CD4-positive, alpha-beta memory T cell (primary cell): ENCODE data around the gene B4GALT1. TPM values are rescaled to one million over a fixed set of nuclear protein-coding genes. Genes with fewer than 3 reads are reported as not detected.
A peak's percentile ranks its signal among the peaks of the same experiment; 100 is the strongest.

Experiments
- CTCF ChIA-PET: fragments of 350-600 bp; sonication (Branson Sonifier 250); formaldehyde crosslinking; loops from one replicate; lab custom pipeline; 2021; ENCODE audit warnings: inconsistent platforms; ENCODE audit not compliant: partially characterized antibody; lab: Charles Lee
- POLR2A ChIA-PET: fragments of 350-600 bp; sonication (Branson Sonifier 250); formaldehyde crosslinking; loops from one replicate; lab custom pipeline; 2021; ENCODE audit not compliant: partially characterized antibody; lab: Charles Lee
- DNase-seq, 5 donors: peaks; one replicate each; pipeline versions ENCODE4 v3.0.0 to v3.0.0-alpha.2; 2020 to 2022; ENCODE audit warnings: mixed read lengths in 1 of 5
- H3K27ac ChIP-seq: one replicate; pipeline ENCODE4 v1.7.0; 2013; ENCODE audit warnings: low read depth, low read length
- H3K27me3 ChIP-seq: 2 replicates; pipeline ENCODE4 v1.7.0; 2013; ENCODE audit warnings: mild to moderate bottlenecking, low read length, moderate library complexity; ENCODE audit not compliant: insufficient read depth
- H3K36me3 ChIP-seq: 2 replicates; pipeline ENCODE4 v1.7.0; 2013; ENCODE audit warnings: mild to moderate bottlenecking, low read length, moderate library complexity; ENCODE audit not compliant: insufficient read depth
- H3K4me1 ChIP-seq: 2 replicates; pipeline ENCODE4 v1.7.0; 2013; ENCODE audit warnings: mild to moderate bottlenecking, low read length, moderate library complexity; ENCODE audit not compliant: insufficient read depth
- H3K4me3 ChIP-seq, 2 donors: one replicate each; pipeline ENCODE4 v1.7.0; 2013; ENCODE audit warnings: low read length in 2 of 2, mild to moderate bottlenecking in 1 of 2
- H3K9me3 ChIP-seq, 2 donors: one replicate each; pipeline ENCODE4 v1.7.0; 2013; ENCODE audit warnings: low read length in 2 of 2, control low read depth in 1 of 2; ENCODE audit not compliant: control insufficient read depth in 1 of 2
- H3K27ac Mint-ChIP-seq, 7 donors: one replicate each; pipeline ENCODE4 v1.8.0; 2020 to 2021; ENCODE audit warnings: mixed read lengths in 7 of 7, mild to moderate bottlenecking in 6 of 7, inconsistent platforms in 3 of 7, moderate library complexity in 3 of 7
- H3K27me3 Mint-ChIP-seq, 2 donors: one replicate each; pipeline ENCODE4 v1.8.0; 2020 to 2021; ENCODE audit warnings: mixed read lengths in 2 of 2
- H3K36me3 Mint-ChIP-seq, 2 donors: one replicate each; pipeline ENCODE4 v1.8.0; 2020 to 2021; ENCODE audit warnings: mixed read lengths in 2 of 2, inconsistent platforms in 1 of 2, mild to moderate bottlenecking in 1 of 2
- H3K4me1 Mint-ChIP-seq, 4 donors: one replicate each; pipeline ENCODE4 v1.8.0; 2020 to 2021; ENCODE audit warnings: mixed read lengths in 4 of 4, mild to moderate bottlenecking in 1 of 4
- H3K4me3 Mint-ChIP-seq, 8 donors: one replicate each; pipeline ENCODE4 v1.8.0; 2020 to 2021; ENCODE audit warnings: mixed read lengths in 8 of 8, mild to moderate bottlenecking in 7 of 8, moderate library complexity in 6 of 8, inconsistent platforms in 3 of 8
- H3K9me3 Mint-ChIP-seq, 8 donors: one replicate each; pipeline ENCODE4 v1.8.0; 2020 to 2021; ENCODE audit warnings: mixed read lengths in 8 of 8, mild to moderate bottlenecking in 5 of 8, inconsistent platforms in 3 of 8, moderate library complexity in 1 of 8
- intact Hi-C: fragments of 100-400 bp; cut with micrococcal nuclease; formaldehyde crosslinking; loops from one replicate; pipeline ENCODE4 v1.15.1; 2023
- polyA plus RNA-seq, 2 donors: library from polyadenylated mRNA; unstranded; fragments of 300-500 nt; fragmentation: Illumina TruSeq; gene quantifications; one replicate each; pipeline ENCODE4 v1.2.3, GENCODE V29; 2021
- total RNA-seq, 2 experiments: library from RNA; stranded (reverse); gene quantifications; one replicate each; pipeline ENCODE4 v1.2.3, GENCODE V29; 2021

The B4GALT1 gene
- total and polyA plus RNA-seq, 4 experiments from 2014 or later: 16.6 to 56.0 (median 43.1) TPM

DNA sequence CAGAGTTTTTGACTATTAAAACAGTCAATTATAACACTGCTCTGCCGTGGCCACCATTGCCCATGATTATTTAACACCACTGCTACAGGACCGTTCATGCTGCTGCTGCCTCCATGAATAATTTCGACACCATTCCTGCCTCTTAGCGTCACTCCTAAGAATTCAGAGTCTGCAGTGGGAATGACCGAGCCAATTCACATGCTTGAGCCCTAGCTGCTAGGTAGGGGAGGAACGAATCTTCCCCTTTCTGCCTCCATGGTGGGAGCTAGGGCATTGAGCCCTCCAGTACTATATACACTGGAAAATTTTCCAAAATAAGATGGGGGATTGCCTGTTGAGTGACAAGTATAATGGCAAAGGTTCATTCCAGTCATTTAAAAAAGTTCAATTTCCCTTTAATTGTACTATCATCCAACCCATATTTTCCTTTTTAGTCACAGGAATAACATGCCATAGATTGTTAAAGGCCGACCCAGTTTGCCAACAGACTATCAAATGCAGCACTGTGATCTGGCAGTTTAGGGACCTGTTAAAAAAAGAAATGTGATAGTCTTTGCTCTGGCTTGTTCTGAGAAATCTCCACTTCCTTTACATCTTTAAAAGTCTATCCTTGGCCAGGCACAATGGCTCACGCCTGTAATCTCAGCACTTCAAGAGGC lies 13.5 kb upstream of the B4GALT1 start:
- intact Hi-C loops: no loop called here
- Histone ChIP-seq H3K27ac (no peak overlapping the region), H3K4me3 (no peak overlapping the region), H3K9me3 (no peaks in the 10 kb centered on the region), H3K4me1 (no peaks in the 10 kb centered on the region), H3K36me3 (no peaks in the 10 kb centered on the region), H3K27me3 (no peaks in the 10 kb centered on the region)
- no peaks in the 10 kb centered on the region for H3K9me3 Mint-ChIP-seq
- DNase-seq: no peak
- POLR2A ChIA-PET: no interaction called here
- H3K27me3 Mint-ChIP-seq: peaks cover 4 to 6% of the 10 kb centered on the region in 2 donors
- CTCF ChIA-PET: no interaction called here
- peaks cover 0 to 2% (median under 1%) of the 10 kb centered on the region in 4 donors for H3K4me1 Mint-ChIP-seq
- H3K36me3 Mint-ChIP-seq: no peaks in the 10 kb centered on the region
- H3K27ac Mint-ChIP-seq: peak overlapping the region in 1 of 7 donors; percentile 47
- no peak overlapping the region for H3K4me3 Mint-ChIP-seq

DNA sequence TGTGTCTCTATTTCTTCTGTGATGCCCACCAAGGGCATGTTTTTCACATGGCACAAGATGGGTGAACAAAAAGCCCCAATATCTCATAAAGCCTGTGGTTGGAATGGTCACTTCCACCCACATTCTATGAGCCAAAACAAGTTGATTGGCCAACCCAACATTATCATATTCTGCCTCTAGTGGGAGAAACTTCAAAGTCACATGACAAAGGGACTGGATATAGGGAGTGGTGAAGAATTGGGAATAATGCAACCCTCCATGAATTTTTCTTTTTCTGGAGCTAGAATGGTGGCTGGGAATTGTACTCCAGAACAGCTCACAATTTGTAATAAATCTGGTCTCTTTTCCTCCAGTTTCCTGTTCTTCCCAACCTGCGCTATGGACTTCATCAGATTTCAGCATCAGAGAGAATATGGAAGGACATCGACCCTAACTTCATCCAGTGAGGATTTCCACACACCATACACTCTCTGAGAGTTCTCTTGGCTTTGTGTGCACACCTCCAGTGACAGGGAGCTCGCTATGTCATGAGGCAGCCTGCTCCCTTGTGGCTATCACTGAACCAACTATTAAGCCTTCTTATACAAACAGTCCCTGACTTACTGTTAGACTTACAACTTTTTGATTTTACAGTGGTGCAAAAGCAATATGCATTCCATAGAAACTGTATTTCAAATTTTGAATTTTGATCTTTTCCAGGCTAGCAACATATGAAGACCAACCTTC lies 12.0 kb upstream of the B4GALT1 start:
- intact Hi-C loops: loop anchor here (1.0 kb wide), 1 partner anchor 98 kb away; no protein-coding TSS in a partner anchor
- POLR2A ChIA-PET: interaction anchor here (0.7 to 1.7 kb wide), 3 partner anchors 19 to 103 kb away, joined by 3 read pairs; partner anchors contain the start of gene SMU1
- no peak for DNase-seq
- no peaks in the 10 kb centered on the region for H3K9me3 Mint-ChIP-seq
- peaks cover 4 to 6% of the 10 kb centered on the region in 2 donors for H3K27me3 Mint-ChIP-seq
- Histone ChIP-seq H3K4me1 (no peaks in the 10 kb centered on the region), H3K27ac (no peak overlapping the region), H3K36me3 (no peaks in the 10 kb centered on the region), H3K4me3 (no peak overlapping the region), H3K9me3 (no peaks in the 10 kb centered on the region), H3K27me3 (no peaks in the 10 kb centered on the region)
- no peaks in the 10 kb centered on the region for H3K36me3 Mint-ChIP-seq
- CTCF ChIA-PET: interaction anchor here (0.7 to 2.2 kb wide), 9 partner anchors 10 to 100 kb away, joined by 3 to 9 read pairs (median 5); partner anchors contain the start of gene B4GALT1
- no peak overlapping the region for H3K4me3 Mint-ChIP-seq
- peaks cover 0 to 2% (median under 1%) of the 10 kb centered on the region in 4 donors for H3K4me1 Mint-ChIP-seq
- H3K27ac Mint-ChIP-seq: no peak overlapping the region

DNA sequence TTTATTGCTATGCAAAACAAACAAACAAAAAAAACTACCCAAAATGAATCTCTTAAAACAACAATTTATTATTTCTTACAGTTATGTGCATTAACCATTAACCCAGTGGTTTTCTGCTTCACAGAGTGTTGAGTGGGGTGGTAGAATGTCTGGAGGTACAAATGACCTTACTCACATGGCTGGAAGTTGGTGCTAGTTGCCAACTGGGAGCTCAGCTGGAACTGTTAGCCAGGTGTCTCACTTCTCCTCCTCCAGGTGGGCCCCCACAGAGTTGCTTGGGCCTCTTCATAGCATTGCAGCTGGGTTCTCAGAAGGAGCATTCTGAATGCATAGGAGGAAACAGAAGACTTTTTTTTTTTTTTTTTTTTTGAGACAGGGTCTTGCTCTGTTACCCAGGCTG lies 10.5 kb upstream of the B4GALT1 start:
- Histone ChIP-seq H3K27ac (no peak overlapping the region), H3K36me3 (no peaks in the 10 kb centered on the region), H3K4me1 (no peaks in the 10 kb centered on the region), H3K27me3 (no peaks in the 10 kb centered on the region), H3K9me3 (no peaks in the 10 kb centered on the region), H3K4me3 (no peak overlapping the region)
- POLR2A ChIA-PET: interaction anchor here (1.7 kb wide), 1 partner anchor 18 kb away, joined by 3 read pairs; no protein-coding TSS in a partner anchor
- Mint-ChIP-seq H3K27me3 (peaks cover 4% of the 10 kb centered on the region in 2 donors), H3K36me3 (no peaks in the 10 kb centered on the region), H3K9me3 (no peaks in the 10 kb centered on the region), H3K4me3 (no peak overlapping the region), H3K4me1 (peaks cover 0 to 2% (median under 1%) of the 10 kb centered on the region in 4 donors), H3K27ac (no peak overlapping the region)
- CTCF ChIA-PET: interaction anchor here (1.0 to 2.2 kb wide), 4 partner anchors 11 to 96 kb away, joined by 3 to 9 read pairs (median 4); no protein-coding TSS in a partner anchor
- no peak for DNase-seq
- intact Hi-C loops: no loop called here

DNA sequence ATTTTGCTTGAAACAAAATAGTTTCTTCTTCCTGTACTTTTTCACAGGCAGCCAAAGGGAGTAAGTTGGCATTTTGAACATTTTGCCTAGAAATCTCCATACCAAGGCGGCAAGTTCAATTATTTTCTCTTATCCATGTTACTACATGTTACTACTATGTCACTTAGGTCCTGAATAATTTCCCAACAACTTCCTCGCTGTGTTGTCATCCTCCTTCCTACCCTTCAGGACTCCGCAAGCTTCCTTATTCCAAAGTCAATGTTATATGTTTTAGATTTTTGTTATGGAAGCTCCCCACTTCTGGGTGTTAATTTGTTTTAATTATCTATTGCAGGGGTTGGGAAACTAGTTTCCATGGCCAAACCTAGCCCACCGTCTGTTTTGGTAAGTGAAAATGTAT lies 9.9 kb upstream of the B4GALT1 start:
- no peaks in the 10 kb centered on the region for H3K9me3 Mint-ChIP-seq
- no peak for DNase-seq
- H3K27me3 Mint-ChIP-seq: peaks cover 3 to 4% of the 10 kb centered on the region in 2 donors
- H3K4me3 Mint-ChIP-seq: no peak overlapping the region
- Histone ChIP-seq H3K4me1 (no peaks in the 10 kb centered on the region), H3K27me3 (no peaks in the 10 kb centered on the region), H3K4me3 (no peak overlapping the region), H3K27ac (no peak overlapping the region), H3K9me3 (no peaks in the 10 kb centered on the region), H3K36me3 (no peaks in the 10 kb centered on the region)
- H3K36me3 Mint-ChIP-seq: no peaks in the 10 kb centered on the region
- peaks cover 0 to 2% (median under 1%) of the 10 kb centered on the region in 4 donors for H3K4me1 Mint-ChIP-seq
- ChIA-PET POLR2A (no interaction called here), CTCF (no interaction called here)
- H3K27ac Mint-ChIP-seq: no peak overlapping the region
- intact Hi-C loops: no loop called here

DNA sequence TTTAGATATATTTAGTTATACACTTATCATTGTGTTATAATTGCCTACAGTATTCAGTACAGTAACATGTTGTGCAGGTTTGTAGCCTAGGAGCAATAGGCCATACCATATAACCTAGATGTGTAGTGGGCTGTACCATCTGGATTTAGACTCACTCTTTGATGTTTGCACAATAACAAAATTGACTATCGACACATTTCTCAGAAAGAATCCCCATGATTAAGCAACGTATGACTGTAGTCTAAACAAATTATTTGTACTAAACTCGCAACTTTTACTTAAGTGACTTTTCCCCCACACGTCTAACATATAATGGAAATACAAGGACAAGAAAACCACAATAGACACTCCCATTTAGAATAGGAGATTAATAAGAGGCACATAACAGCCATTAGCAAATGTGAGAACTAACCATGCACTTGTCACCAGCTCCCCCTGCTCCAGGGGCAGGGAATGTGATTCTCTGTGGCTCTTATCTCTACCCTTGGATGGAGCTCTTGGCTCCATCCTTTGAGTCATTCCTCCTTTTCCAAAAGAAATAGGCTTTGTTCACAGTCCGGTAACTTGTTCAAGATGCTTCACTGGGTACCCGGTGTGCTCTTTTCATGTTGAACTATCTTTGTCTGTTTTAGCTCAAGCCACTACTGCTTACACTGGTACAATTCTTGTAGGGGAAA lies 8.7 kb upstream of the B4GALT1 start:
- H3K36me3 ChIP-seq: no peaks in the 10 kb centered on the region
- no peak overlapping the region for H3K27ac ChIP-seq
- Mint-ChIP-seq H3K9me3 (no peaks in the 10 kb centered on the region), H3K4me1 (peaks cover 0 to 4% (median 3%) of the 10 kb centered on the region in 4 donors), H3K36me3 (no peaks in the 10 kb centered on the region), H3K27ac (no peak overlapping the region), H3K4me3 (no peak overlapping the region), H3K27me3 (no peaks in the 10 kb centered on the region)
- no peaks in the 10 kb centered on the region for H3K27me3 ChIP-seq
- no peaks in the 10 kb centered on the region for H3K9me3 ChIP-seq
- ChIA-PET POLR2A (interaction anchor here (0.7 to 0.8 kb wide), 2 partner anchors 8 to 9 kb away, joined by 3 read pairs; partner anchors contain the start of gene B4GALT1), CTCF (interaction anchor here (1.0 kb wide), 1 partner anchor 92 kb away, joined by 3 read pairs; no protein-coding TSS in a partner anchor)
- no peak overlapping the region for H3K4me3 ChIP-seq
- DNase-seq: no peak
- no peaks in the 10 kb centered on the region for H3K4me1 ChIP-seq
- intact Hi-C loops: no loop called here

DNA sequence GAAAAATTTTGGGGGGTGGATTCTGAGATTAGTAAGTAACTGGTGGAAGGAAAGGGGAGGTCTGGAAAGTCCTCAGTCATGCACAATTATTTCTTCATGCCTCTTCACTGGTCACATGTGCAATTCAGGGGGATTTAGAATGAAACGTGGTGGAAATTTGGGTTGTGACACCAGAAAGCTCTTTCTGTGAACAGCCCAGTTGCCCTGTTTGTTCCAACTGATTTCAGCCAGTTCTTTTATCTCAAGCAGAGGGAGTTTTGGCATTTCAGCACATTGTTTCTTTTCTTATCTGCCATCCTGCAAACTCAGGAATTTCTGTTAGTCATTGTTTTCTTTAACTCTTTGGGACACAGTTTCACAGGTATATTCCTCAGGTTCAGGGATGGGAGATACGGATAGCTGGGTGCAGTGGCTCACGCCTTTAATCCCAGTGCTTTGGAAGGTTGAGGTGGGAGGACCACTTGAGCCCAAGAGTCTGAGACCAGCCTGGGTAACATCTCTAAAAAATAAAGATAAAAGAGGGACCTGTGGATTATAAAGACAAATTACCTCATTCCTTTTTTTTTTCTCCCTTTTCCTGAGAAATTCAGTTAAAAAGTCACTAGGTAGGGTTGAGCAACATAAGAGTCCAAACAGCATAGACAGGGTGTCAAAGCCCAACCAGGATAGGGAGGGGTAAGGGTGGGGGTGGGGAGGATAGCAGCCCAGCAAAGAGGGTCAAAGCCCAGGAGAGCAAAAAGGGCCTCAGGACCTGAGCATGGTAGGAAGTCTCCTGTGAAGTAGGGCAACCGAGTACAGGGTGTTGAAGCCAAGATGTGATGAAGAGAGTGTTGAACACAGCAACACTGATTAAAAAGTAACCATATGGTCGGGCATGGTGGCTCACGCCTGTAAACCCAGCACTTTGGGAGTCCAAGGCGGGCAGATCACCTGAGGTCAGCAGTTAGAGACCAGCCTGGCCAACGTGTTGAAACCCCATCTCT lies 5.4 kb upstream of the B4GALT1 start:
- intact Hi-C loops: no loop called here
- peak overlapping the region in 1 of 7 donors; percentile 35 for H3K27ac Mint-ChIP-seq

More for the DNA sequence above, 5.4 kb upstream of the B4GALT1 start:
- H3K4me1 Mint-ChIP-seq: peaks cover 18 to 23% (median 19%) of the 10 kb centered on the region in 4 donors
- H3K36me3 Mint-ChIP-seq: no peaks in the 10 kb centered on the region
- no peaks in the 10 kb centered on the region for H3K27me3 Mint-ChIP-seq
- no peaks in the 10 kb centered on the region for H3K36me3 ChIP-seq
- no peak for DNase-seq
- H3K4me3 ChIP-seq: no peak overlapping the region
- H3K9me3 ChIP-seq: no peaks in the 10 kb centered on the region
- H3K9me3 Mint-ChIP-seq: no peaks in the 10 kb centered on the region
- CTCF ChIA-PET: interaction anchor here (2.8 to 4.1 kb wide), 2 partner anchors 54 to 90 kb away, joined by 16 to 25 read pairs; no protein-coding TSS in a partner anchor
- H3K4me3 Mint-ChIP-seq: no peak overlapping the region
- no peak overlapping the region for H3K27ac ChIP-seq
- POLR2A ChIA-PET: no interaction called here
- H3K4me1 ChIP-seq: peaks cover 12% of the 10 kb centered on the region
- H3K27me3 ChIP-seq: no peaks in the 10 kb centered on the region
